ENCODE data around the gene KIF3B. TPM values are rescaled to one million over a fixed set of nuclear protein-coding genes. Genes with fewer than 3 reads are reported as not detected.
A peak's percentile ranks its signal among the peaks of the same experiment; 100 is the strongest.

Gene KIF3B
- total and polyA plus RNA-seq, 2 of the 13 experiments (the other 11 are each of a cell fraction or from before 2014, with no cell fraction given) = 23.6 to 28.8 TPM

DNA sequence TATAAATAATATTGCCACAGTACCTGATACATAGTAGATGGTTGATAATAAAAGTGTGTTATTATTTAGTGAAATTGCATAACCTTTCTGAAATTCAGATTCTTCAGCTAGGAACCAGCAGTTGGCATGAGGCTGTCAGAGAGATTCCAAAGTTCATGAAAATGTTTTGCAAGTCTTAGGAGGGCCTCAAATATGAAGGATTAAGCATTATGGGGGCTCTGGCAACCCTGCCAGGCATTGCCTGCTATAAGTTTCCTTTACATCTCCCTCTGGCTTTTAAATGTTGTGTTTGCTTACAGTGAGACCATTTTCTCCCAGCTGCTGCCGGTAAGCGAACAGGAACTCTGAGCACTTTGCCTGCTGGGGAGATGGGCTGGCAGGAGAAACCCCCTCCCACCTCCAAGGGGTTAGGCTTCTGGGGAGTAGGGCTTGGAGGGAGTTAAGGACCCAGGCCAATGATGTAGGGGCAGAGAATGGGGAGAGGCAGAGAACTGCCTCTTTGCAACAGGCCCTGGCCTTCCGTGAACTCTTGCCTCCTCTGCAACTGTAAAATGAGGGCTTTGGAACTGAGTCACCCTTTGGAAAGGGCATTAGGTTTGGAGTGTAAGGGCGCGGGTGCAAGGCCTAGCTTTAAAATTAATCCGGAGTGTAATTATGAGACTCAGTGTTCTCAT is 33.2 kb upstream of the KIF3B start (continued):
- TF ChIP-seq, protein P1, sequence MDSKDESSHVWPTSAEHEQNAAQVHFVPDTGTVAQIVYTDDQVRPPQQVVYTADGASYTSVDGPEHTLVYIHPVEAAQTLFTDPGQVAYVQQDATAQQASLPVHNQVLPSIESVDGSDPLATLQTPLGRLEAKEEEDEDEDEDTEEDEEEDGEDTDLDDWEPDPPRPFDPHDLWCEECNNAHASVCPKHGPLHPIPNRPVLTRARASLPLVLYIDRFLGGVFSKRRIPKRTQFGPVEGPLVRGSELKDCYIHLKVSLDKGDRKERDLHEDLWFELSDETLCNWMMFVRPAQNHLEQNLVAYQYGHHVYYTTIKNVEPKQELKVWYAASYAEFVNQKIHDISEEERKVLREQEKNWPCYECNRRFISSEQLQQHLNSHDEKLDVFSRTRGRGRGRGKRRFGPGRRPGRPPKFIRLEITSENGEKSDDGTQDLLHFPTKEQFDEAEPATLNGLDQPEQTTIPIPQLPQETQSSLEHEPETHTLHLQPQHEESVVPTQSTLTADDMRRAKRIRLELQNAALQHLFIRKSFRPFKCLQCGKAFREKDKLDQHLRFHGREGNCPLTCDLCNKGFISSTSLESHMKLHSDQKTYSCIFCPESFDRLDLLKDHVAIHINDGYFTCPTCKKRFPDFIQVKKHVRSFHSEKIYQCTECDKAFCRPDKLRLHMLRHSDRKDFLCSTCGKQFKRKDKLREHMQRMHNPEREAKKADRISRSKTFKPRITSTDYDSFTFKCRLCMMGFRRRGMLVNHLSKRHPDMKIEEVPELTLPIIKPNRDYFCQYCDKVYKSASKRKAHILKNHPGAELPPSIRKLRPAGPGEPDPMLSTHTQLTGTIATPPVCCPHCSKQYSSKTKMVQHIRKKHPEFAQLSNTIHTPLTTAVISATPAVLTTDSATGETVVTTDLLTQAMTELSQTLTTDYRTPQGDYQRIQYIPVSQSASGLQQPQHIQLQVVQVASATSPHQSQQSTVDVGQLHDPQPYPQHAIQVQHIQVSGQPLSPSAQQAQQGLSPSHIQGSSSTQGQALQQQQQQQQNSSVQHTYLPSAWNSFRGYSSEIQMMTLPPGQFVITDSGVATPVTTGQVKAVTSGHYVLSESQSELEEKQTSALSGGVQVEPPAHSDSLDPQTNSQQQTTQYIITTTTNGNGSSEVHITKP (CRISPR knock-in tag; IDR thresholded peaks at IDR 0.05; ENCODE audit: low read depth) = no peak
- TF ChIP-seq ZNF292 (CRISPR knock-in tag; IDR thresholded peaks at IDR 0.05; ENCODE audit: borderline replicate concordance, low read depth) (peak; percentile 72; the same call in 1 of the 2 replicates), NPAS2 (CRISPR knock-in tag; IDR thresholded peaks at IDR 0.05; ENCODE audit: borderline replicate concordance) (no peak), ZBTB42 (CRISPR knock-in tag; IDR thresholded peaks at IDR 0.05) (no peak), ZFP36L2 (CRISPR knock-in tag; IDR thresholded peaks at IDR 0.05) (no peak), ZMYM3 (CRISPR knock-in tag; IDR thresholded peaks at IDR 0.05) (peak; percentile 83), ZNF564 (CRISPR knock-in tag; IDR thresholded peaks at IDR 0.05) (0 out of 2 replicates have a peak, but pooled peaks have one; percentile 18), SAFB2 (CRISPR knock-in tag; IDR thresholded peaks at IDR 0.05; ENCODE audit: borderline replicate concordance, low read depth) (no peak), ZSCAN20 (CRISPR knock-in tag; IDR thresholded peaks at IDR 0.05; ENCODE audit: borderline replicate concordance) (no peak)
- TF ChIP-seq, protein P2, sequence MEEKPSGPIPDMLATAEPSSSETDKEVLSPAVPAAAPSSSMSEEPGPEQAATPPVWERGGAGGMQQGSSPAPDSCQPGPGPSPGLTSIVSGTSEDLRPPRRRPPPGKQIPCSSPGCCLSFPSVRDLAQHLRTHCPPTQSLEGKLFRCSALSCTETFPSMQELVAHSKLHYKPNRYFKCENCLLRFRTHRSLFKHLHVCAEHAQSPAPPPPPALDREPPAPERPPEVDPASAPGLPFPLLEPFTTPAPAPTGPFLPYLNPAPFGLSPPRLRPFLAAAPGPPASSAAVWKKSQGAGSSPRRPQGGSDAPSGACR (CRISPR knock-in tag; IDR thresholded peaks at IDR 0.05) = no peak
- TF ChIP-seq, protein P3, sequence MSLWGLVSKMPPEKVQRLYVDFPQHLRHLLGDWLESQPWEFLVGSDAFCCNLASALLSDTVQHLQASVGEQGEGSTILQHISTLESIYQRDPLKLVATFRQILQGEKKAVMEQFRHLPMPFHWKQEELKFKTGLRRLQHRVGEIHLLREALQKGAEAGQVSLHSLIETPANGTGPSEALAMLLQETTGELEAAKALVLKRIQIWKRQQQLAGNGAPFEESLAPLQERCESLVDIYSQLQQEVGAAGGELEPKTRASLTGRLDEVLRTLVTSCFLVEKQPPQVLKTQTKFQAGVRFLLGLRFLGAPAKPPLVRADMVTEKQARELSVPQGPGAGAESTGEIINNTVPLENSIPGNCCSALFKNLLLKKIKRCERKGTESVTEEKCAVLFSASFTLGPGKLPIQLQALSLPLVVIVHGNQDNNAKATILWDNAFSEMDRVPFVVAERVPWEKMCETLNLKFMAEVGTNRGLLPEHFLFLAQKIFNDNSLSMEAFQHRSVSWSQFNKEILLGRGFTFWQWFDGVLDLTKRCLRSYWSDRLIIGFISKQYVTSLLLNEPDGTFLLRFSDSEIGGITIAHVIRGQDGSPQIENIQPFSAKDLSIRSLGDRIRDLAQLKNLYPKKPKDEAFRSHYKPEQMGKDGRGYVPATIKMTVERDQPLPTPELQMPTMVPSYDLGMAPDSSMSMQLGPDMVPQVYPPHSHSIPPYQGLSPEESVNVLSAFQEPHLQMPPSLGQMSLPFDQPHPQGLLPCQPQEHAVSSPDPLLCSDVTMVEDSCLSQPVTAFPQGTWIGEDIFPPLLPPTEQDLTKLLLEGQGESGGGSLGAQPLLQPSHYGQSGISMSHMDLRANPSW (CRISPR knock-in tag; IDR thresholded peaks at IDR 0.05; ENCODE audit: borderline replicate concordance) = no peak
- TF ChIP-seq, protein P4, sequence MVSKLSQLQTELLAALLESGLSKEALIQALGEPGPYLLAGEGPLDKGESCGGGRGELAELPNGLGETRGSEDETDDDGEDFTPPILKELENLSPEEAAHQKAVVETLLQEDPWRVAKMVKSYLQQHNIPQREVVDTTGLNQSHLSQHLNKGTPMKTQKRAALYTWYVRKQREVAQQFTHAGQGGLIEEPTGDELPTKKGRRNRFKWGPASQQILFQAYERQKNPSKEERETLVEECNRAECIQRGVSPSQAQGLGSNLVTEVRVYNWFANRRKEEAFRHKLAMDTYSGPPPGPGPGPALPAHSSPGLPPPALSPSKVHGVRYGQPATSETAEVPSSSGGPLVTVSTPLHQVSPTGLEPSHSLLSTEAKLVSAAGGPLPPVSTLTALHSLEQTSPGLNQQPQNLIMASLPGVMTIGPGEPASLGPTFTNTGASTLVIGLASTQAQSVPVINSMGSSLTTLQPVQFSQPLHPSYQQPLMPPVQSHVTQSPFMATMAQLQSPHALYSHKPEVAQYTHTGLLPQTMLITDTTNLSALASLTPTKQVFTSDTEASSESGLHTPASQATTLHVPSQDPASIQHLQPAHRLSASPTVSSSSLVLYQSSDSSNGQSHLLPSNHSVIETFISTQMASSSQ (IDR thresholded peaks at IDR 0.05; ENCODE audit: low read depth) = no peak
- TF ChIP-seq, protein P4 (CRISPR knock-in tag; IDR thresholded peaks at IDR 0.05; ENCODE audit: borderline replicate concordance) = no peak
- TF ChIP-seq, protein P5, sequence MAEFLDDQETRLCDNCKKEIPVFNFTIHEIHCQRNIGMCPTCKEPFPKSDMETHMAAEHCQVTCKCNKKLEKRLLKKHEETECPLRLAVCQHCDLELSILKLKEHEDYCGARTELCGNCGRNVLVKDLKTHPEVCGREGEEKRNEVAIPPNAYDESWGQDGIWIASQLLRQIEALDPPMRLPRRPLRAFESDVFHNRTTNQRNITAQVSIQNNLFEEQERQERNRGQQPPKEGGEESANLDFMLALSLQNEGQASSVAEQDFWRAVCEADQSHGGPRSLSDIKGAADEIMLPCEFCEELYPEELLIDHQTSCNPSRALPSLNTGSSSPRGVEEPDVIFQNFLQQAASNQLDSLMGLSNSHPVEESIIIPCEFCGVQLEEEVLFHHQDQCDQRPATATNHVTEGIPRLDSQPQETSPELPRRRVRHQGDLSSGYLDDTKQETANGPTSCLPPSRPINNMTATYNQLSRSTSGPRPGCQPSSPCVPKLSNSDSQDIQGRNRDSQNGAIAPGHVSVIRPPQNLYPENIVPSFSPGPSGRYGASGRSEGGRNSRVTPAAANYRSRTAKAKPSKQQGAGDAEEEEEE (CRISPR knock-in tag; IDR thresholded peaks at IDR 0.05; ENCODE audit: borderline replicate concordance) = no peak; the same call in 1 of the 2 replicates
